SK-N-SH treated with all-trans-retinoic acid at 6 μM for 48 hours (cell line): ENCODE results near the gene TET2.

Experiments
- ATAC-seq: fragments of 200-7000 bp; cut with Tn5 transposase; 3 replicates; pipeline ENCODE4 v1.9.1; 2020; ENCODE audit warnings: mild to moderate bottlenecking, moderate library complexity
- ARNTL ChIP-seq: fragments of 450-650 bp; formaldehyde crosslinking; IDR thresholded peaks from 2 replicates; pipeline ENCODE4 v1.5.0; 2020; ENCODE audit warnings: low read depth, mild to moderate bottlenecking, moderate library complexity, borderline replicate concordance
- BACH2 ChIP-seq: fragments of 250-450 bp; sonication (Bioruptor Pico); IDR thresholded peaks from 2 replicates; pipeline ENCODE4 v1.9.0; 2021; ENCODE audit warnings: mild to moderate bottlenecking, borderline replicate concordance
- CREB5 ChIP-seq: fragments of 250-450 bp; sonication (Bioruptor Pico); IDR thresholded peaks from 2 replicates; pipeline ENCODE4 v1.5.1; 2020; ENCODE audit warnings: low read depth, mild to moderate bottlenecking, moderate library complexity
- CSDC2 ChIP-seq: fragments of 250-450 bp; sonication (Bioruptor Pico); IDR thresholded peaks from 2 replicates; pipeline ENCODE4 v1.5.0; 2020; ENCODE audit warnings: mild to moderate bottlenecking, moderate library complexity
- ESRRG ChIP-seq: fragments of 250-450 bp; sonication (Bioruptor Pico); IDR thresholded peaks from 2 replicates; pipeline ENCODE4 v1.6.1; 2021; ENCODE audit warnings: mild to moderate bottlenecking
- GLIS3 ChIP-seq: fragments of 250-450 bp; sonication (Bioruptor Pico); IDR thresholded peaks from 2 replicates; pipeline ENCODE4 v1.5.0; 2020; ENCODE audit warnings: mild to moderate bottlenecking, moderate library complexity
- ISL1 ChIP-seq: fragments of 250-450 bp; sonication (Bioruptor Pico); IDR thresholded peaks from 2 replicates; pipeline ENCODE4 v2.1.2; 2022; ENCODE audit warnings: mild to moderate bottlenecking, moderate library complexity
- OSR1 ChIP-seq: fragments of 250-450 bp; sonication (Bioruptor Pico); IDR thresholded peaks from 2 replicates; pipeline ENCODE4 v1.8.0; 2022; ENCODE audit warnings: moderate library complexity, mild to moderate bottlenecking, inconsistent platforms
- PATZ1 ChIP-seq: fragments of 250-450 bp; sonication (Bioruptor Pico); IDR thresholded peaks from 2 replicates; pipeline ENCODE4 v1.8.0; 2020; ENCODE audit warnings: mild to moderate bottlenecking, moderate library complexity, borderline replicate concordance
- POU6F1 ChIP-seq: fragments of 250-450 bp; sonication (Bioruptor Pico); IDR thresholded peaks from 2 replicates; pipeline ENCODE4 v1.8.0; 2021; ENCODE audit warnings: low read depth, mild to moderate bottlenecking, moderate library complexity, borderline replicate concordance
- PPARA ChIP-seq: fragments of 250-450 bp; sonication (Bioruptor Pico); IDR thresholded peaks from 2 replicates; pipeline ENCODE4 v1.5.0; 2020; ENCODE audit warnings: mild to moderate bottlenecking, borderline replicate concordance
- RARB ChIP-seq: fragments of 250-450 bp; sonication (Bioruptor Pico); IDR thresholded peaks from 2 replicates; pipeline ENCODE4 v1.8.0; 2021; ENCODE audit warnings: mild to moderate bottlenecking, moderate library complexity
- SNAI2 ChIP-seq: fragments of 250-450 bp; sonication (Bioruptor Pico); IDR thresholded peaks from 2 replicates; pipeline ENCODE4 v1.5.0; 2020; ENCODE audit warnings: mild to moderate bottlenecking, moderate library complexity
- TCF4 ChIP-seq: fragments of 250-450 bp; sonication (Bioruptor Pico); IDR thresholded peaks from 2 replicates; pipeline ENCODE4 v1.8.0; 2021; ENCODE audit warnings: mild to moderate bottlenecking, moderate library complexity, borderline replicate concordance
- TOX ChIP-seq: fragments of 250-450 bp; sonication (Bioruptor Pico); IDR thresholded peaks from 2 replicates; pipeline ENCODE4 v1.8.0; 2021; ENCODE audit warnings: mild to moderate bottlenecking, moderate library complexity, borderline replicate concordance
- TSHZ2 ChIP-seq: fragments of 250-450 bp; sonication (Bioruptor Pico); IDR thresholded peaks from 2 replicates; pipeline ENCODE4 v1.5.0; 2020; ENCODE audit warnings: mild to moderate bottlenecking, moderate library complexity
- ZC3H10 ChIP-seq: fragments of 250-450 bp; sonication (Bioruptor Pico); IDR thresholded peaks from 2 replicates; pipeline ENCODE4 v1.5.1; 2021; ENCODE audit warnings: mild to moderate bottlenecking, moderate library complexity
- ZFP3 ChIP-seq: fragments of 250-450 bp; sonication (Bioruptor Pico); IDR thresholded peaks from 2 replicates; pipeline ENCODE4 v1.5.0; 2020; ENCODE audit warnings: mild to moderate bottlenecking, moderate library complexity
- ZFP30 ChIP-seq: fragments of 450-650 bp; formaldehyde crosslinking; IDR thresholded peaks from 2 replicates; pipeline ENCODE4 v1.5.0; 2022; ENCODE audit warnings: mild to moderate bottlenecking, moderate library complexity
- ZNF565 ChIP-seq: fragments of 450-650 bp; formaldehyde crosslinking; conservative IDR thresholded peaks from 2 replicates; pipeline ENCODE4 v1.5.0; 2020; ENCODE audit warnings: low read depth, mild to moderate bottlenecking, moderate library complexity
- ZNF70 ChIP-seq: fragments of 450-650 bp; formaldehyde crosslinking; IDR thresholded peaks from 2 replicates; pipeline ENCODE4 v1.5.0; 2020; ENCODE audit warnings: mild to moderate bottlenecking, moderate library complexity
- ZNF8 ChIP-seq: fragments of 450-650 bp; formaldehyde crosslinking; IDR thresholded peaks from 2 replicates; pipeline ENCODE4 v1.5.0; 2020; ENCODE audit warnings: mild to moderate bottlenecking, moderate library complexity
- TF ChIP-seq, protein P1 (sequence below): fragments of 250-450 bp; sonication (Bioruptor Pico); IDR thresholded peaks from 2 replicates; pipeline ENCODE4 v1.5.1; 2021; ENCODE audit warnings: mild to moderate bottlenecking, moderate library complexity

The TET2 gene

GRCh38 chr4:105206214-105206613 lies 59.5 kb downstream of the TET2 start:
- TF ChIP-seq CSDC2 (CRISPR knock-in tag) = no peak
- TF ChIP-seq PPARA = no peak
- TF ChIP-seq GLIS3 (CRISPR knock-in tag) = no peak
- no peak for TF ChIP-seq PATZ1 (CRISPR knock-in tag)
- no peak for TF ChIP-seq CREB5 (CRISPR knock-in tag)
- TF ChIP-seq ISL1 (CRISPR knock-in tag) = no peak
- TF ChIP-seq ESRRG = no peak
- TF ChIP-seq ZFP30 (CRISPR knock-in tag) = no peak
- ATAC-seq = no peak

DNA sequence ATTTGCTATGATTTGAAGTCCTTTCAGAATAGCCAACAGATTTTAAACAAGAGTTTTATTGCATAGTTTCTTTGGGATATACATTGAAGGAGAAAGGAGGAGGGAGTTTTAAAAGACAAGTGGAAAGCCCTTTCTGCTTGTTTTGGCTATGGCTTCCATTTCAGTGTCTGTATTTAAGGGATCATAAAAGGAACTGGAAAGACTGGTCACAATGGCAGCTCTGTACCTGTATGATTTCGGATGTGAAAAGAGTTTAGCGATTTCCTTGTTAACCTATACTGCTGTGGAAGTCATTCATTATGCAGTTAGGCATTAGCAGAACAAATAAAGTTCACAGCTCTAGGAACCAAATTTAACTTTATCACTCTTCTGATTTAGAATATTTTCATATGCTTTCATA lies 60.7 kb downstream of the TET2 start:
- no peak for ATAC-seq
- TF ChIP-seq PATZ1 (CRISPR knock-in tag) = no peak
- TF ChIP-seq TOX = no peak
- TF ChIP-seq ZC3H10 (CRISPR knock-in tag) = no peak
- TF ChIP-seq BACH2 (CRISPR knock-in tag) = no peak
- no peak for TF ChIP-seq SNAI2 (CRISPR knock-in tag)

DNA sequence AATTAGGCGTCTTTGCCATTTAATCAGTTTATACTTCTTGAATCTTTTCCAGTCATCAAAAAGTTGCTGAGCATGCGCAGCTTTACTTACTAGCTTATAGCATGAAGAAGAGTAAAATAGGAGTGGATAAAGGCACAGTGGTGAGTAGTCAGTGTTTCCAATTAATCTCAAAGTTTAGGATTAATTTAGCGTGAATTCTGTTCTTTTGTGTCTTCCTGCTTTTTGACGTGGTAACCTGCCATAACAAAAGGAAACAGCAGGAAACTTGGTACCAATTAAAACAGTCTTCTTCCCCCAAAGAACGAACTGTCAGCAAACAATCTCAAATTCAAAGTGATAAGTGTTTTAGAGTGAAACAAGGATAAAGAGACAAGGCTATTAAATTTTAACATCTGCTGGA lies 61.9 kb downstream of the TET2 start:
- no peak for ATAC-seq
- no peak for TF ChIP-seq BACH2 (CRISPR knock-in tag)
- TF ChIP-seq ZNF70 (CRISPR knock-in tag) = no peak

DNA sequence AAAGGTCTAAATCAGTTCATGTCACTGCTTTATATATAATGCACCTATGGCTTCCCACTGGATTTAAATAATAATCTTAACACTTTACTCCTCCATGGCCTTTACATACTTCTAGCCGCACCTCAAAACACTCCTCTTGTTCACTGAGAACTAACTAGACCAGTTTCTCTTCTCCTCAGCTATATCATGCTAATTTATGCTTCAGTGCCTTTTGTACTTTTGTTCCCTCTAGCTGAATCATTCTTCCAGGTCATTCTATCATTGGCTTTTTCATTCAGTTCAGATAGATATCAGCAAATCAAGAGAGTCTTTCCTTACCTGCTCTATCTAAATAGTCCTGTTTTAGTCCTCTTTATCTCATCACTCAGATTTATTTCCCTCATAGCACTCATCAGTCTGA lies 64.2 kb downstream of the TET2 start:
- ATAC-seq = no peak
- TF ChIP-seq ZC3H10 (CRISPR knock-in tag) (no peak), TCF4 (CRISPR knock-in tag) (no peak), PPARA (no peak), PATZ1 (CRISPR knock-in tag) (no peak), OSR1 (CRISPR knock-in tag) (no peak), ZNF565 (CRISPR knock-in tag) (no peak), ISL1 (CRISPR knock-in tag) (no peak), GLIS3 (CRISPR knock-in tag) (no peak), ZNF8 (no peak), RARB (no peak), ARNTL (CRISPR knock-in tag) (no peak), ZFP3 (CRISPR knock-in tag) (no peak), BACH2 (CRISPR knock-in tag) (no peak), POU6F1 (CRISPR knock-in tag) (no peak), ZFP30 (CRISPR knock-in tag) (no peak), CSDC2 (CRISPR knock-in tag) (no peak), TSHZ2 (CRISPR knock-in tag) (no peak)
- TF ChIP-seq, protein P1, sequence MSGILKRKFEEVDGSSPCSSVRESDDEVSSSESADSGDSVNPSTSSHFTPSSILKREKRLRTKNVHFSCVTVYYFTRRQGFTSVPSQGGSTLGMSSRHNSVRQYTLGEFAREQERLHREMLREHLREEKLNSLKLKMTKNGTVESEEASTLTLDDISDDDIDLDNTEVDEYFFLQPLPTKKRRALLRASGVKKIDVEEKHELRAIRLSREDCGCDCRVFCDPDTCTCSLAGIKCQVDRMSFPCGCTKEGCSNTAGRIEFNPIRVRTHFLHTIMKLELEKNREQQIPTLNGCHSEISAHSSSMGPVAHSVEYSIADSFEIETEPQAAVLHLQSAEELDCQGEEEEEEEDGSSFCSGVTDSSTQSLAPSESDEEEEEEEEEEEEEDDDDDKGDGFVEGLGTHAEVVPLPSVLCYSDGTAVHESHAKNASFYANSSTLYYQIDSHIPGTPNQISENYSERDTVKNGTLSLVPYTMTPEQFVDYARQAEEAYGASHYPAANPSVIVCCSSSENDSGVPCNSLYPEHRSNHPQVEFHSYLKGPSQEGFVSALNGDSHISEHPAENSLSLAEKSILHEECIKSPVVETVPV (CRISPR knock-in tag) = no peak
